Measurements from ENCODE around the gene SP3.
"Not testable (repeated sequence)": the region's sequence is repeated elsewhere in the genome, so short reads cannot be mapped to it uniquely, and the experiment has no call there.

The SP3 gene

GRCh38 chr2:173896755-173897154 is 68.4 kb downstream of the SP3 start:
- DNase-seq (ENCODE audit: low read depth in 2 of 3, low spot score in 2 of 3): no peak

- DNase-seq (ENCODE audit: low read depth in 2 of 3, low spot score in 2 of 3): no peak
Measured at GRCh38 chr2:173892341-173892740, 72.8 kb downstream of the SP3 start.

- DNase-seq (ENCODE audit: low read depth in 2 of 3, low spot score in 2 of 3): no peak
Measured at GRCh38 chr2:173891315-173892037, 73.7 kb downstream of the SP3 start.

GRCh38 chr2:173889464-173889863 is 75.7 kb downstream of the SP3 start:
- not testable (repeated sequence) for DNase-seq (ENCODE audit: low read depth in 2 of 3, low spot score in 2 of 3)

- no peak for DNase-seq (ENCODE audit: low read depth in 2 of 3, low spot score in 2 of 3)
Measured at GRCh38 chr2:173886613-173887012, 78.6 kb downstream of the SP3 start.

- DNase-seq (ENCODE audit: low read depth in 2 of 3, low spot score in 2 of 3): no peak
Measured at GRCh38 chr2:173884025-173884802, 81.0 kb downstream of the SP3 start.

- DNase-seq (ENCODE audit: low read depth in 2 of 3, low spot score in 2 of 3): no peak
Measured at GRCh38 chr2:173881886-173882285, 83.3 kb downstream of the SP3 start.

- DNase-seq (ENCODE audit: low read depth in 2 of 3, low spot score in 2 of 3): no peak
Measured at GRCh38 chr2:173881461-173881860, 83.7 kb downstream of the SP3 start.

GRCh38 chr2:173880561-173880960 is 84.6 kb downstream of the SP3 start:
- DNase-seq (ENCODE audit: low read depth in 2 of 3, low spot score in 2 of 3): no peak

- DNase-seq (ENCODE audit: low read depth in 2 of 3, low spot score in 2 of 3): no peak
Measured at GRCh38 chr2:173876833-173877413, 88.2 kb downstream of the SP3 start.

GRCh38 chr2:173874894-173875237 is 90.3 kb downstream of the SP3 start:
- DNase-seq (ENCODE audit: low read depth in 2 of 3, low spot score in 2 of 3): no peak

- no peak for DNase-seq (ENCODE audit: low read depth in 2 of 3, low spot score in 2 of 3)
Measured at GRCh38 chr2:173874003-173874893, 90.9 kb downstream of the SP3 start.

- no peak for DNase-seq (ENCODE audit: low read depth in 2 of 3, low spot score in 2 of 3)
Measured at GRCh38 chr2:173872714-173873113, 92.5 kb downstream of the SP3 start.

GRCh38 chr2:173869244-173870229 is 95.6 kb downstream of the SP3 start:
- DNase-seq (ENCODE audit: low read depth in 2 of 3, low spot score in 2 of 3): no peak

- no peak for DNase-seq (ENCODE audit: low read depth in 2 of 3, low spot score in 2 of 3)
Measured at GRCh38 chr2:173868406-173868805, 96.8 kb downstream of the SP3 start.

- DNase-seq (ENCODE audit: low read depth in 2 of 3, low spot score in 2 of 3): no peak
Measured at GRCh38 chr2:173866874-173867618, 98.1 kb downstream of the SP3 start.

- DNase-seq (ENCODE audit: low read depth in 2 of 3, low spot score in 2 of 3): no peak
Measured at GRCh38 chr2:173865971-173866873, 99.0 kb downstream of the SP3 start.

GRCh38 chr2:173862612-173863217 is 102.5 kb downstream of the SP3 start:
- no peak for DNase-seq (ENCODE audit: low read depth in 2 of 3, low spot score in 2 of 3)

Measured in activated CD8-positive, alpha-beta memory T cell treated with anti-CD3 and anti-CD28 coated beads for 48 hours (primary cell).